WI38 (cell line): ENCODE results near the gene PRR20C.

ENCODE experiments used
- H3K4me3 ChIP-seq: 2 replicates; pipeline ENCODE4 v1.5.1; 2011; ENCODE audit warnings: low read depth, mild to moderate bottlenecking, control low read depth, low read length
- TF ChIP-seq, protein P1 (sequence below): IDR thresholded peaks from 2 replicates; pipeline ENCODE4 v1.5.1; 2012; ENCODE audit warnings: low read depth, mild to moderate bottlenecking, control low read depth, low read length

The PRR20C gene

GRCh38 chr13:57191667-57192066, 37.8 kb downstream of the PRR20C start:
- no peak overlapping the region for H3K4me3 ChIP-seq
- TF ChIP-seq, protein P1, sequence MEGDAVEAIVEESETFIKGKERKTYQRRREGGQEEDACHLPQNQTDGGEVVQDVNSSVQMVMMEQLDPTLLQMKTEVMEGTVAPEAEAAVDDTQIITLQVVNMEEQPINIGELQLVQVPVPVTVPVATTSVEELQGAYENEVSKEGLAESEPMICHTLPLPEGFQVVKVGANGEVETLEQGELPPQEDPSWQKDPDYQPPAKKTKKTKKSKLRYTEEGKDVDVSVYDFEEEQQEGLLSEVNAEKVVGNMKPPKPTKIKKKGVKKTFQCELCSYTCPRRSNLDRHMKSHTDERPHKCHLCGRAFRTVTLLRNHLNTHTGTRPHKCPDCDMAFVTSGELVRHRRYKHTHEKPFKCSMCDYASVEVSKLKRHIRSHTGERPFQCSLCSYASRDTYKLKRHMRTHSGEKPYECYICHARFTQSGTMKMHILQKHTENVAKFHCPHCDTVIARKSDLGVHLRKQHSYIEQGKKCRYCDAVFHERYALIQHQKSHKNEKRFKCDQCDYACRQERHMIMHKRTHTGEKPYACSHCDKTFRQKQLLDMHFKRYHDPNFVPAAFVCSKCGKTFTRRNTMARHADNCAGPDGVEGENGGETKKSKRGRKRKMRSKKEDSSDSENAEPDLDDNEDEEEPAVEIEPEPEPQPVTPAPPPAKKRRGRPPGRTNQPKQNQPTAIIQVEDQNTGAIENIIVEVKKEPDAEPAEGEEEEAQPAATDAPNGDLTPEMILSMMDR, result no peak
